Measurements from ENCODE around the gene MPC2.

DNA sequence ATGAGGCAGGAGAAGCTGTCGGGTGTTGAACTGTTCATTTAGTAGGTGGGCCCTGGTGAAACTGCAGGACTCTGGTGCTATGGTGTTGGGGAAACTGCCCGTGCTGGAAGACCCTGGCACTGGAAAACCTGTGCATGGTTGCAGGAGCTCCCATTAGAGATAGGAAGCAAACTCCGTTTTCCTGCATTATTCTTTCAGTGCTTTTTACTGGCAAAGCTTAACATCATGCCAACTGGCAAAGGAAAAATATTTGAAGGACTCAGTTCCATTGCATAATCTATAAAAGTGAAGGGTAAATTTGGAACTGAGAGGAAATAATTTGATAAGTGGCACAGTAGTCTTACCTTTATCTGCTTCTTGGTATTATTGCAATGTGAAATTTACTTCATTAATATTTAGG is 31.7 kb upstream of the MPC2 start:
- TF ChIP-seq POLR2A (IDR thresholded peaks at IDR 0.05): no peak
- TF ChIP-seq, protein P1, sequence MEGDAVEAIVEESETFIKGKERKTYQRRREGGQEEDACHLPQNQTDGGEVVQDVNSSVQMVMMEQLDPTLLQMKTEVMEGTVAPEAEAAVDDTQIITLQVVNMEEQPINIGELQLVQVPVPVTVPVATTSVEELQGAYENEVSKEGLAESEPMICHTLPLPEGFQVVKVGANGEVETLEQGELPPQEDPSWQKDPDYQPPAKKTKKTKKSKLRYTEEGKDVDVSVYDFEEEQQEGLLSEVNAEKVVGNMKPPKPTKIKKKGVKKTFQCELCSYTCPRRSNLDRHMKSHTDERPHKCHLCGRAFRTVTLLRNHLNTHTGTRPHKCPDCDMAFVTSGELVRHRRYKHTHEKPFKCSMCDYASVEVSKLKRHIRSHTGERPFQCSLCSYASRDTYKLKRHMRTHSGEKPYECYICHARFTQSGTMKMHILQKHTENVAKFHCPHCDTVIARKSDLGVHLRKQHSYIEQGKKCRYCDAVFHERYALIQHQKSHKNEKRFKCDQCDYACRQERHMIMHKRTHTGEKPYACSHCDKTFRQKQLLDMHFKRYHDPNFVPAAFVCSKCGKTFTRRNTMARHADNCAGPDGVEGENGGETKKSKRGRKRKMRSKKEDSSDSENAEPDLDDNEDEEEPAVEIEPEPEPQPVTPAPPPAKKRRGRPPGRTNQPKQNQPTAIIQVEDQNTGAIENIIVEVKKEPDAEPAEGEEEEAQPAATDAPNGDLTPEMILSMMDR (IDR thresholded peaks at IDR 0.05): no peak
